GM21529 (cell line): ENCODE measurements around the gene SCO2.

Source experiments
- ATAC-seq: cut with Tn5 transposase; IDR thresholded peaks from one replicate; pipeline ENCODE4 v1.9.1; 2021; ENCODE audit not compliant: unreplicated experiment

SCO2 gene

GRCh38 chr22:50532824-50533796 lies 7.7 kb upstream of the SCO2 start:
- ATAC-seq, result no peak

GRCh38 chr22:50531962-50532674 lies 6.7 kb upstream of the SCO2 start:
- ATAC-seq, result no peak

DNA sequence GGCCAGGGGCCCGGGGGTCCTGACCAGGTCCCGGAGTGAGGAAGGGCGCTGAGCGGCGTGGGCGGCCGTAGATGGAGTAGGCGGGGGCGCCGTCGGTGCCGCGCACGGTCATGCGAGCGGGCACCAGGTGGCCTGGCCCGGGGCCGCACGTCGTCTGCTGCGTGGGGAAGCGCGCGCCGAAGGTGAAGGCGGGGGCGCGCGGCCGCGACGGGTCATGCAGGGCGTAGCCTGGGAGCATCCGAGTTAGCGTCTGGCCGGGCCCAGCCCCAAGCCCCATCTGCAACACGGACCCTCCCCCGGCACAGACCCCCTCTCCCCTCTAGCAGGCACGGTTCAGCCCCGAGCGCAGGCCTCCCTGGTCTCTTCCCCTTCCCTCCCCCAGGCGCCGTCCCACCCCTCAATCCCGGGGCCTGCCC lies 6.2 kb upstream of the SCO2 start:
- ATAC-seq, result no peak

DNA sequence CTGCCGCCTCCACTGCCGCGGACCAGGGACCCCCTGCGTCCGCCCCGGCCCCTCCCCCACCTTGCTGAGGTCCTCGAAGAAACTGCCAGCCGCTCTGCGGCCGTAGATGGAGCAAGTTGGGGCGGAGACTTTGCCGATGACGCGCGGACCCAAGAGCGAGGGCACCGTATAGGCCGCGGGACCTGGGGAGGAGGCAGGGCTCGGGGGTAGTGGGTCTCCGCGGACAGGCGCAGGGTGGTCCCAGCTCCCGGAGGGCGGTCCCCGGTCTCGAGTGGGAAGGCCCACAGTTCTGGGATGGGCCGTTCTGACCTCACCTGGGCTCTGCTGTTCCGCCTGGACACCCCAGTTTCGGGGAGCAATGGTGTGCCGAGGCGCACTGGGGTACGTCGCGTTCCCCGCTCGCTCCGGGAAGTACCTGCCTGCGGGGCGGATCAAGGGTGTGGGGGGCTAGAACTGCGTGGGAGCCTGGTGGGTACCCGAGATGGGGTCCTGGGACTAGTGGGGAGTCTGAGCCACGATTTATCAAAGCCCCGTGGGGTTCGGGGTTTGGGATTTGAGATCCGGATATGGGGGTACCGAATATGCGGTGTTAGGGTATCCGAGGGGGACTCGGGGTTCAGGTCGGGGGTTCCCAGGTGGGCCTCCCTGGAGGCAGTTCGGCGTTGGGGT lies 5.6 kb upstream of the SCO2 start:
- peak; percentile 21 for ATAC-seq

- ATAC-seq, result peak; percentile 1
Observed at GRCh38 chr22:50530580-50530876, 5.1 kb upstream of the SCO2 start.

GRCh38 chr22:50529897-50530579 lies 4.6 kb upstream of the SCO2 start, which contains the start of gene TYMP:
Gene TYMP, minus strand, starts transcription at chr22:50530012. Its CDS starts 303 bp downstream, at chr22:50529709.
- no peak for ATAC-seq

DNA sequence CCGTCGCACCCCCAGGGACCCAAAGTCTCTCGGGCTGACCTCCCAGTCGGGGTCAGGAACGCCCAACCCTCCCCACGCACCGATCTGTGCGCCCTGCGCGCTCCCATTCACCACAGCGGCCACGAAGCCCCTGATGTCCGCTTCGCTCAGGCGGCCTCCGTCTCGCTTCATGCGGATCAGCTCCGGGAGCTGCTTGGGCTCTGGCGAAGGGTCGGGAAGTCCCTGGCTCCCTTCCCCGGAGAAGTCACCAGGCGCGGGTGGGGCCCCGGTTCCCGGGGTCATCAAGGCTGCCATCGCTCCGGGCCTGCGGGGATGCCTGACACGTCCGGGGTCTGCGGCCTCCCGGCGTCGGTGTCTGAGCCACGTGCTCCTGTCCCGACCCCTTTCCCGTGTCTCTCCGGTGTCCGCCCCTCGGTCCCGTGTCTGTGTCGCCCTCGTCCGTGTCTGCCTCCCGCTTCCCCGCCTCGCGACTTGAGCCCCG lies 4.1 kb upstream of the SCO2 start:
- ATAC-seq, result no peak

DNA sequence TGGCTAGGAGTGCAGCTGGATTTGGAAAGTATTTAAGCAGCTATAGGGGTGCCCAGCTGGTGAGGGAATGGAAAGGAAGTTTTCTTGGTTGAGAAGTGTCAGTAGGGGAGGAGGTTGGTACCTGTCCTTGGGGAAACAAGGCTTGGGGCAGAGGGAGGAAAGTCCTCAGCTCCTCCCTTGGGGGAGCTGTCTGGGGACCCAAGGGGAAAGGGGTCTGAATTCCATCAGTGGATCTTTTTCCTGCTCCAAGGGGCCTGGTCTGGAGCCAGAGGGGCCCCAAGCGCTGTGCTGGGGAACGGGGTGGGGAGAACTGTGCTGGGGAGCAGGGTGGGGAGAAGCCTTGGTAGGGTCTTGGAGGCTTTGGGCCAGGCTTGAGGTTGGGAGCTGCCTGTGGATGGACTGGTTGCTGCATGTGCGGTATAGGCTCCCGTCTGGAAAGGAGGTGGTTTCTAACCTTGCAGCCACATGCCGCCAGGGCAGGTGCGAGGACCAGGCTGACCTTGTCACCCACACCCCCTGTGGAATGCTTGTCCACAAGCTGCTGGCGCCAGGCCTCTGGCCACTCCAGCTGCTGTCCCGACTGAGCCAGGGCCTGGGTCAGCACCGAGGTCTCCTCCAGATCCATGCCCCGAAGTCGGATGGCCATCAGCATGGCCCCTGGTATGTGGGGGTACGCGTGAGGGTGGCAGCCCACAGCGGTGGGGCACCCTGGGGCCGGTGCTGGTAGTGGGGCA lies 3.5 kb upstream of the SCO2 start:
- no peak for ATAC-seq

GRCh38 chr22:50527921-50528681 lies 2.7 kb upstream of the SCO2 start:
- ATAC-seq, result no peak

GRCh38 chr22:50526834-50527801 lies 1.7 kb upstream of the SCO2 start:
- peak; percentile 18 for ATAC-seq

DNA sequence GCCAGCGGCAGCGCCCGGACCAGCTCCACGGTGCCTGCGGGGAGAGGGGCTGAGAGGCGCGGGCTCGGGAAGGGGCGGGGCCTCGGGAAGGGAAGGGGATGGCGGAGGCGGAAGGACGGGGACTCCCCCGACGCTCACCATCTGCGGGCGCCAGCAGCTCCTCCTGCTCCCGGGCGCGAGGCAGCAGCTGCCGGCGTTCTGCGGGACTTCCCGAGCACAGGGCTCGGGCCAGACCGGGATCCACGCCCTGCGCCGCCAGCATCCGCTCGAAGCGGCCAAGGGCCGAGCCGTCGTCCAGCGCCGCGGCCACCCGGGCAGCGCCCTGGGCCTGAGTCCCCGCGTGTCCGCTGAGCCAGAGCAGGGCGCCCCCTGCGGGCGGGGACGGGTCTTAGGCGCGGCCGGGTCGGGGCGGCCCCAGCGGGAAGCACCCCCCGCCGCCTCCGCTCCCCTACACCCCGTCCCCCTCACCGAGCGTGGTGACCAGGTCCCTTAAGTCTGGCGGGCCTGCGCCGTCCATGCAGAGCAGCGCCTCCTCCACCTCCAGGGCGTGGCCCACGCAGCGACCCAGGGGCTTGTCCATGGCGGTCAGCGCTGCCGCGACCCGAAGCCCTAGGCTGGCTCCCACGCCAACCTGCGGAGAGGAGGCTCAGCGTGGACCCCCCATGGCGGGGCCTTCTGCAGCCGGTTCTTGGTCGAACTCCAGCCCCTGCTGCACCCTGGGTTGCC lies 873 bp upstream of the SCO2 start:
- peak; percentile 23 for ATAC-seq

DNA sequence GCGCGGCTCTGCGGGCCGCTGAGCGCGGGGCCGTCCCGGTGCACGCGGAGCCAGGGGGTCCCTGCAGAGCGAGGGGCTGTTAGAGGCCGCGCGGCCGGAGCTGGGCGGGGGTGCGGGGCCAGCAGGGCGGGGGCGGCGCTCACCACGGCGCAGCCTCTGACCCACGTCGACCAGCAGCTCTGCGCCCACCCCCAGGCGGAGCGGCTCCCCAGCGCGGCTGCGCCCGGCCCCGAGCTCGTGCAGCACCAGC lies 385 bp upstream of the SCO2 start:
- no peak for ATAC-seq

GRCh38 chr22:50524676-50525103 lies 708 bp downstream of the SCO2 start:
- no peak for ATAC-seq

- no peak for ATAC-seq
Observed at GRCh38 chr22:50523806-50524675, 1.4 kb downstream of the SCO2 start.

DNA sequence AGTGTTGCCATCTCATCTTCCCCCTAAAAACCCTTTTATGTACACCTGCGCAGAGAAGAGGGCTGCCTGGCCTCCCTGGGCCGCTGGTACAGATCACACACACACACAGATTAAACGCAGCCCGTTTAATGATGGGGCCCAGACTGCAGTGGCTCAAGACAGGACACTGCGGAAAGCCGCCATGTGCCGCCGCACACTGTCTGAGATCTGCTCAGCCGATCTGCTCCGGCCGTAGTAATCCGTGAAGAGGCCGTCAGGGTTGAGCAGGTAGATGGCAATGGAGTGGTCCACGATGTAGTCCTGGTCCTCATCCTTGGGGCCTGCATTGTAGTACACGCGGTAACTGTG lies 2.0 kb downstream of the SCO2 start:
- ATAC-seq, result no peak

DNA sequence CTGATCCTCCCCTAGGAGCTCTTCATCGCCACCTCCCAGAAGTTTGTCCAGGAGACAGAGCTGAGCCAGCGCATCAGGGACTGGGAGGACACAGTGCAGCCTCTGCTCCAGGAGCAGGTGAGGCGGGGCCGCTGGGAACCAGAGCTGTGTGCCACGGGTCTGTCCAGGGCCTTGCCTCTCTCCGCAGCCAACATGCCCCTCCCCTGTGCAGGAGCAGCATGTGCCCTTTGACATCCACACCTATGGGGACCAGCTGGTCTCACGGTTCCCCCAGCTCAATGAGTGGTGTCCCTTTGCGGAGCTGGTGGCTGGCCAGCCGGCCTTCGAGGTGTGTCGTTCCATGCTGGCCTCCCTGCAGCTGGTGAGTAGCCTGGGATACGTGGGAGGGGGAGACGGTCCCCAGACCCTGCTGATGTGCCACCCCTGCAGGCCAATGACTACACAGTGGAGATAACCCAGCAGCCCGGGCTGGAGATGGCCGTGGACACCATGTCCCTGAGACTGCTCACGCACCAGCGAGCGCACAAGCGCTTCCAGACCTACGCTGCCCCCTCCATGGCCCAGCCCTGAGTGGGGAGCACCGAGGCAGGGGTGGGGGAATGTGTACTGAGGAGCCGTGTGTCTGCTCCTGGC lies 2.5 kb downstream of the SCO2 start:
- ATAC-seq, result no peak
